ENCODE data around the gene WIPF1. TPM values are rescaled to one million over a fixed set of nuclear protein-coding genes. Genes with fewer than 3 reads are reported as not detected.

Gene WIPF1
- total RNA-seq (10 to 100 TPM; 18.7 to 29.5 TPM), polyA plus RNA-seq (ENCODE audit: insufficient read length in 2 of 2) (10 to 100 TPM; 20.8 to 22.5 TPM)
- long read RNA-seq, donor 1, full-length matches to known transcripts = 4 of 4 reads
- long read RNA-seq, donor 1, partial matches to known transcripts = 0 of 4 reads
- long read RNA-seq, donor 1, other reads (novel, unspliced or antisense) = 0 of 4 reads
- long read RNA-seq, donor 2, partial matches to known transcripts = 0 of 3 reads
- long read RNA-seq, donor 2, other reads (novel, unspliced or antisense) = 0 of 3 reads
- long read RNA-seq, donor 3, partial matches to known transcripts = 0 of 3 reads
- long read RNA-seq, donor 3, other reads (novel, unspliced or antisense) = 0 of 3 reads
- long read RNA-seq, donor 4, partial matches to known transcripts = 0 of 4 reads
- long read RNA-seq, donor 4, other reads (novel, unspliced or antisense) = 0 of 4 reads

GRCh38 chr2:174597345-174598047 is at the start of gene WIPF1:
WIPF1 (minus strand) TSS chr2:174597804; CDS start chr2:174585573, 12,231 bp downstream.
- WGBS (ENCODE audit: insufficient coverage) = 86% methylated on average over 3 of the region's 6 CpGs
- Histone ChIP-seq H3K9me3 (ENCODE audit: control insufficient read depth, insufficient read depth, low read length) (peaks cover 2% of the 10 kb centered on the region), H3K4me1 (ENCODE audit: control insufficient read depth, insufficient read depth, low read length) (no peaks in the 10 kb centered on the region), H3K27me3 (ENCODE audit: control insufficient read depth, insufficient read depth, low read length) (no peaks in the 10 kb centered on the region), H3K36me3 (ENCODE audit: control insufficient read depth, insufficient read depth, low read length) (no peaks in the 10 kb centered on the region), H3K4me3 (ENCODE audit: low read depth, low read length) (no peak within 1 kb of the TSS), H3K27ac (ENCODE audit: low read depth, low read length) (no peak within 1 kb of the TSS)
- DNase-seq (ENCODE audit: low read depth in 4 of 6, low spot score in 6 of 6) = no peak

GRCh38 chr2:174645296-174645695 is 47.7 kb upstream of the WIPF1 start:
- Histone ChIP-seq H3K9me3 (ENCODE audit: control insufficient read depth, insufficient read depth, low read length) (peaks cover 9% of the 10 kb centered on the region), H3K27me3 (ENCODE audit: control insufficient read depth, insufficient read depth, low read length) (no peaks in the 10 kb centered on the region), H3K4me1 (ENCODE audit: control insufficient read depth, insufficient read depth, low read length) (no peaks in the 10 kb centered on the region), H3K27ac (ENCODE audit: low read depth, low read length) (no peak overlapping the region), H3K4me3 (ENCODE audit: low read depth, low read length) (no peak overlapping the region), H3K36me3 (ENCODE audit: control insufficient read depth, insufficient read depth, low read length) (no peaks in the 10 kb centered on the region)
- DNase-seq (ENCODE audit: low read depth in 4 of 6, low spot score in 6 of 6) = no peak
- WGBS (ENCODE audit: insufficient coverage) = no CpG with 5 or more reads among the region's 2 CpGs

GRCh38 chr2:174644406-174644805 is 46.8 kb upstream of the WIPF1 start:
- no peak for DNase-seq (ENCODE audit: low read depth in 4 of 6, low spot score in 6 of 6)
- Histone ChIP-seq H3K9me3 (ENCODE audit: control insufficient read depth, insufficient read depth, low read length) (peaks cover 8% of the 10 kb centered on the region), H3K27me3 (ENCODE audit: control insufficient read depth, insufficient read depth, low read length) (no peaks in the 10 kb centered on the region), H3K27ac (ENCODE audit: low read depth, low read length) (no peak overlapping the region), H3K4me3 (ENCODE audit: low read depth, low read length) (no peak overlapping the region), H3K4me1 (ENCODE audit: control insufficient read depth, insufficient read depth, low read length) (no peaks in the 10 kb centered on the region), H3K36me3 (ENCODE audit: control insufficient read depth, insufficient read depth, low read length) (no peaks in the 10 kb centered on the region)
- WGBS (ENCODE audit: insufficient coverage) = no CpG with 5 or more reads among the region's 1 CpG

- WGBS (ENCODE audit: insufficient coverage) = 100% methylated on average over 3 of the region's 6 CpGs
- Histone ChIP-seq H3K4me3 (ENCODE audit: low read depth, low read length) (no peak overlapping the region), H3K27ac (ENCODE audit: low read depth, low read length) (no peak overlapping the region), H3K9me3 (ENCODE audit: control insufficient read depth, insufficient read depth, low read length) (peaks cover 4% of the 10 kb centered on the region), H3K4me1 (ENCODE audit: control insufficient read depth, insufficient read depth, low read length) (no peaks in the 10 kb centered on the region), H3K36me3 (ENCODE audit: control insufficient read depth, insufficient read depth, low read length) (no peaks in the 10 kb centered on the region), H3K27me3 (ENCODE audit: control insufficient read depth, insufficient read depth, low read length) (no peaks in the 10 kb centered on the region)
- DNase-seq (ENCODE audit: low read depth in 4 of 6, low spot score in 6 of 6) = no peak
Measured at GRCh38 chr2:174643356-174643755, 45.8 kb upstream of the WIPF1 start.

GRCh38 chr2:174641168-174641567 is 43.6 kb upstream of the WIPF1 start:
- Histone ChIP-seq H3K4me3 (ENCODE audit: low read depth, low read length) (no peak overlapping the region), H3K27ac (ENCODE audit: low read depth, low read length) (no peak overlapping the region), H3K27me3 (ENCODE audit: control insufficient read depth, insufficient read depth, low read length) (no peaks in the 10 kb centered on the region), H3K9me3 (ENCODE audit: control insufficient read depth, insufficient read depth, low read length) (peaks cover 4% of the 10 kb centered on the region), H3K36me3 (ENCODE audit: control insufficient read depth, insufficient read depth, low read length) (no peaks in the 10 kb centered on the region), H3K4me1 (ENCODE audit: control insufficient read depth, insufficient read depth, low read length) (no peaks in the 10 kb centered on the region)
- WGBS (ENCODE audit: insufficient coverage) = no CpG with 5 or more reads among the region's 1 CpG
- no peak for DNase-seq (ENCODE audit: low read depth in 4 of 6, low spot score in 6 of 6)

GRCh38 chr2:174636987-174637386 is 39.4 kb upstream of the WIPF1 start:
- DNase-seq (ENCODE audit: low read depth in 4 of 6, low spot score in 6 of 6) = no peak
- peaks cover 4% of the 10 kb centered on the region for H3K9me3 ChIP-seq (ENCODE audit: control insufficient read depth, insufficient read depth, low read length)
- H3K36me3 ChIP-seq (ENCODE audit: control insufficient read depth, insufficient read depth, low read length) = no peaks in the 10 kb centered on the region
- WGBS (ENCODE audit: insufficient coverage) = 100% methylated on average over 1 of the region's 1 CpG
- no peaks in the 10 kb centered on the region for H3K27me3 ChIP-seq (ENCODE audit: control insufficient read depth, insufficient read depth, low read length)
- H3K4me1 ChIP-seq (ENCODE audit: control insufficient read depth, insufficient read depth, low read length) = peaks cover 8% of the 10 kb centered on the region
- H3K4me3 ChIP-seq (ENCODE audit: low read depth, low read length) = no peak overlapping the region
- H3K27ac ChIP-seq (ENCODE audit: low read depth, low read length) = no peak overlapping the region

GRCh38 chr2:174635776-174636404 is 38.3 kb upstream of the WIPF1 start:
- no peaks in the 10 kb centered on the region for H3K36me3 ChIP-seq (ENCODE audit: control insufficient read depth, insufficient read depth, low read length)
- no peak for DNase-seq (ENCODE audit: low read depth in 4 of 6, low spot score in 6 of 6)
- H3K4me3 ChIP-seq (ENCODE audit: low read depth, low read length) = no peak overlapping the region
- H3K27me3 ChIP-seq (ENCODE audit: control insufficient read depth, insufficient read depth, low read length) = no peaks in the 10 kb centered on the region
- peaks cover under 1% of the 10 kb centered on the region for H3K9me3 ChIP-seq (ENCODE audit: control insufficient read depth, insufficient read depth, low read length)
- H3K27ac ChIP-seq (ENCODE audit: low read depth, low read length) = no peak overlapping the region
- peaks cover 8% of the 10 kb centered on the region for H3K4me1 ChIP-seq (ENCODE audit: control insufficient read depth, insufficient read depth, low read length)
- 94% methylated on average over 2 of the region's 3 CpGs for WGBS (ENCODE audit: insufficient coverage)

GRCh38 chr2:174635015-174635593 is 37.5 kb upstream of the WIPF1 start:
- Histone ChIP-seq H3K4me3 (ENCODE audit: low read depth, low read length) (no peak overlapping the region), H3K4me1 (ENCODE audit: control insufficient read depth, insufficient read depth, low read length) (peaks cover 8% of the 10 kb centered on the region), H3K27me3 (ENCODE audit: control insufficient read depth, insufficient read depth, low read length) (no peaks in the 10 kb centered on the region), H3K9me3 (ENCODE audit: control insufficient read depth, insufficient read depth, low read length) (no peaks in the 10 kb centered on the region), H3K27ac (ENCODE audit: low read depth, low read length) (peak overlapping the region; percentile 58), H3K36me3 (ENCODE audit: control insufficient read depth, insufficient read depth, low read length) (no peaks in the 10 kb centered on the region)
- DNase-seq (ENCODE audit: low read depth in 4 of 6, low spot score in 6 of 6) = no peak
- WGBS (ENCODE audit: insufficient coverage) = 93% methylated on average over 3 of the region's 3 CpGs

- Histone ChIP-seq H3K27me3 (ENCODE audit: control insufficient read depth, insufficient read depth, low read length) (no peaks in the 10 kb centered on the region), H3K4me1 (ENCODE audit: control insufficient read depth, insufficient read depth, low read length) (peaks cover 8% of the 10 kb centered on the region), H3K27ac (ENCODE audit: low read depth, low read length) (peak overlapping the region; percentile 58), H3K36me3 (ENCODE audit: control insufficient read depth, insufficient read depth, low read length) (no peaks in the 10 kb centered on the region), H3K4me3 (ENCODE audit: low read depth, low read length) (no peak overlapping the region), H3K9me3 (ENCODE audit: control insufficient read depth, insufficient read depth, low read length) (no peaks in the 10 kb centered on the region)
- 81% methylated on average over 5 of the region's 13 CpGs for WGBS (ENCODE audit: insufficient coverage)
- peak in 1 of 6 donors; percentile 30 for DNase-seq (ENCODE audit: low read depth in 4 of 6, low spot score in 6 of 6)
Measured at GRCh38 chr2:174634130-174635014, 36.8 kb upstream of the WIPF1 start.
